NCI-H2227 treated with DMSO at 0.1 percent for 48 hours (cell line): ENCODE measurements around the gene A1BG.

Experiments
- DNase-seq: peaks from one replicate; lab custom pipeline; 2025; lab: John Stamatoyannopoulos, UW

The A1BG gene, protein sequence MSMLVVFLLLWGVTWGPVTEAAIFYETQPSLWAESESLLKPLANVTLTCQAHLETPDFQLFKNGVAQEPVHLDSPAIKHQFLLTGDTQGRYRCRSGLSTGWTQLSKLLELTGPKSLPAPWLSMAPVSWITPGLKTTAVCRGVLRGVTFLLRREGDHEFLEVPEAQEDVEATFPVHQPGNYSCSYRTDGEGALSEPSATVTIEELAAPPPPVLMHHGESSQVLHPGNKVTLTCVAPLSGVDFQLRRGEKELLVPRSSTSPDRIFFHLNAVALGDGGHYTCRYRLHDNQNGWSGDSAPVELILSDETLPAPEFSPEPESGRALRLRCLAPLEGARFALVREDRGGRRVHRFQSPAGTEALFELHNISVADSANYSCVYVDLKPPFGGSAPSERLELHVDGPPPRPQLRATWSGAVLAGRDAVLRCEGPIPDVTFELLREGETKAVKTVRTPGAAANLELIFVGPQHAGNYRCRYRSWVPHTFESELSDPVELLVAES

DNA sequence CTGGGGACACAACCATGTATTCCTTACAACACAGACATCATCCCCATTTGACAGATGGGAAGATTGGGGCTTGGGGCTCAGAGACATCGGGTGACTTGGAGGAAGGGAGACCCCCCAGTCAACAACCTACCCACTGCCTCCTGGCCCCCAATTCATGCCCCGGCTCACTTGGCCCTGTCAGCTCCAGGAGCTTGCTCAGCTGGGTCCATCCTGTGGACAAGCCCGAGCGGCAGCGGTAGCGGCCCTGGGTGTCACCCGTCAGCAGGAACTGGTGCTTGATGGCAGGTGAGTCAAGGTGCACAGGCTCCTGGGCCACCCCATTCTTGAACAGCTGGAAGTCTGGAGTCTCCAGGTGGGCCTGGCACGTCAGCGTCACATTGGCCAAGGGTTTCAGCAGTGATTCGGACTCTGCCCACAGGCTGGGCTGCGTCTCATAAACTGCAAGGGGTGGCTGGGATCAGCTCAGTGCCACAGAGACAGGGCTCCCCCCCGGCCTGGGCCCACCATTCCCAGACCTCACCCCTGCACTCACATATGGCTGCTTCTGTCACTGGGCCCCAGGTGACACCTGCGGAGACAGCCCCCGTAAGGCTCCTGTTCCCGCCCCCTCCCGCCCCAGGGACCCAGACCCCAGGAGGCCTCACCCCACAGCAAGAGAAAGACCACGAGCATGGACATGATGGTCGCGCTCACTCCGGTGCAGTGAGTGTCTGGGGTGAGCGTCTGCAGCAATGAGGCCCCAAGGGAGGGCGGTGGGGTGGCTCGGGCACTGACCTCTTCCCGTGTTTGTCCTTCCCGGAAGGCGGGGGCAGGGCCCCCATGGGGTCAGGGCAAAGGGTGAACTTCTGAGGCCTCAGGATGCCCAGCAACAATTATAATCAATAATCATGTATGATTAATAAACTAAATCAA is at the start of gene A1BG:
Gene A1BG (minus strand): TSS at position 733 of the 912 bp plus-strand sequence. CDS start 55 bp downstream, at position 678.
- no peak for DNase-seq

DNA sequence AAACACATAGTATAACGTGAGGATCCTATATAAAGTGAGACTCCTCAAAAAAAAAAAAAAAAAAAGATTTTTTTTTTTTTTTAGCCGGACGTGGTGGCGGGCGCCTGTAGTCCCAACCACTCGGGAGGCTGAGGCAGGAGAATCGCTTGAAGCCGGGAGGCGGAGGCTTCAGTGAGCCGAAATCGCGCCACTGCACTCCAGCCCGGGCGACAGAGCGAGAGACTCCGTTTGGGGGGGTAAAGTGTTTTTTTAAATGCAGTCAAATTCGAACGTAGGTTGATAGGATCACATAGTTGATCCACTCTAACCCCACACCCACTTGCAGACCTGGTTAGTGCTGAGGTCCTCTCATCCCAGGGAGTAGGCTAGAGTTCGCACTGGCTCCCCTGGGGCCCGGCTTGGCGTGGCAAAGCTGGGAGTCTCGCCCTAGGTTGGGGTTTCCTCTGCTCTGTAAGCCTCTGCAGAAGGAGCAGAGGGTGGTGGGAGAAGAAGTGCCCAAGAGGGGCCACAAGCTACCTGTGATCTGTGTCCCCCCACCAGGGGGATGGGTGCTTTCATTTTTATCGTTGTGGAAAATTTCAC is 48.6 kb upstream of the A1BG start:
- DNase-seq = no peak

DNA sequence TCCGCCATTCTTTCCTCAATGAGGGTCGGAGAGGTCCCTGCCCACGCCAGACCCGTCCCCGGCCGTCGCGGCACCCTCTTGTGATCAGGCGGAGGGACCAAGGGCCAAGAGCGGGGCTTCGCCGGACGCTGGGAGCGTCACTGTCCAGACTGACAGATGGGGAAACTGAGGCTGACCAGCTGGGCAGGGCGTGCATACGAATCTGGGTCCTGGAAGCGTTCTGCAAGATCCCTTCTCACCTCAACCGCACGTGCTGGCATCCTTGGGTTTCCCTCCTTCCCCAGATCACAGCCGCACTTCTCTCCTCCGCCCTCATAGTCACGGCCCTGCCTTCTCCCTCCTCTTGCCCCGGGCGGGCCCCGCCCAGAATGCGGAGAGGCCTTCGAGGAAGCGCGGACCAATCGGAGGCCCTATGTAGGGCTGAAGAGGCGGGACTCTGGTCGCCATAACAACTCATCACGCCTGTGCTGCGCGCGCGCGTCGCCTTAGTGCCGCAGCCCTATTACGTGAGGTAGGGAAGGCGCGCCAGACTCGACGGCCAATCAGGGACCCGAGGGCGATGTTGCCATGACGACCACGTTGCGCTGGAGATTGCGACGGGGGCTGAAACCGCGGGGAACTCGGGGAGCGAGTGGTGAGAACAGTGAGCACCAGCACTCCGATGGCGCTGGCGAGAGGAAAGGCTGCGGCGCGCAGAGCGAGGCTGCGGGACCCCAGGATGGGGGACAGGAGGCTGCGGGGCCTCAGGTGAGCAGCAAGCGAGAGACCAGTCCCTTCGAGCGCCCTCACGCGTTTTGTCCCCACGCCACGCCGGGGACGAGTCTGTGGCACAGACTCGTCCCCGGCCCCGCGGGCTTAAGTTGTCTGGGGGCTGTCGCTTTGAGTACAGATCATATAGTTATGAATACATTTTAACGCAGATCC is 47.9 kb upstream of the A1BG start:
- peak; percentile 100 for DNase-seq

DNA sequence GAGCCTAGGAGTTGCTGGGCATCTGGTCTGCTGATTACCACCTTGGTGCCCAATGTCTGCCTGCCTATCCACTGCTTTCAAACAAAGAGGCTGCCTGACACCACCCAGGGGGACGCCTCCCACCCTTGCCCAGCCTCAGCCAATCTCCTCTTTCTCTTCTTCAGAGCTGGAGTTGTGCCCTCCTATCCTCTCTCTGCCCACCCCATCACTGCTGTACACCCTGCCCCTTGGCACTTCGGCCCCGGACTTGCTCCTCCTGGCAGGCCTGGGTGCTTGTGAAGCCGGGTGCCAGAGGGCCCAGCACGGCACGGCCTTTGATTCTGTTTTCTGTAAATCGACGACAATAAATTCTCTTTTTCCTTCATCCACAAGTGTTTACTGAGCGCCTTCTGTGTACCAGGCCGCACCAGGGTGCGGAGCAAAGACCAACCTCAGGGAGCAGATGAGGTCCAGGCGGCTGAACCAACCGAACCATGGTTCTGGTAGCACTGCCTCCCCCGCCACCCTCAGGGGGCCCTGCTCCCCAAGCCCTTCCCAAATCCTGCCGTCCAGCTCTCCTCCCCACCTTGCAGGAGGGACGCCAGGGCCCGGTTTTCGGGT is 47.1 kb upstream of the A1BG start:
- DNase-seq = peak; percentile 88

DNA sequence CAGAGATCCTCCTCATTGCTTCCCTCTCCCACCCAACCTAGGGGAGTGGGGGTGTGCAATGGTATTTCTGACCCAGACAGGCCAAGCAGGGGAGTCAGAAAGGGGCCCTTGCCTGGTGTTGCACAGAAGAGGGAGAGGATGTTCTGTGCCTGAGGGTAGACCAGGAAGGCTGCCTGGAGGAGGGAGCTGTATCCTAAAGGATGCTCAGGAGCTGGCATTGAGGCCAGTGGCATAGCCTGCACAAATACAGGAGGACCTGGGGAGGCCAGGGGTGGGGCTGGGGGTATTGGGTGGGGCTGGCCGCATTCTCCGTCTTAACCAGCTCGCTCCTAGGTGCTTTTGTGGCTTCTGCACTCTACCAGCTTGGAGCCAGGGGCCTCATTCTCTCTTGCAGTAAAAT is 46.6 kb upstream of the A1BG start:
- no peak for DNase-seq

DNA sequence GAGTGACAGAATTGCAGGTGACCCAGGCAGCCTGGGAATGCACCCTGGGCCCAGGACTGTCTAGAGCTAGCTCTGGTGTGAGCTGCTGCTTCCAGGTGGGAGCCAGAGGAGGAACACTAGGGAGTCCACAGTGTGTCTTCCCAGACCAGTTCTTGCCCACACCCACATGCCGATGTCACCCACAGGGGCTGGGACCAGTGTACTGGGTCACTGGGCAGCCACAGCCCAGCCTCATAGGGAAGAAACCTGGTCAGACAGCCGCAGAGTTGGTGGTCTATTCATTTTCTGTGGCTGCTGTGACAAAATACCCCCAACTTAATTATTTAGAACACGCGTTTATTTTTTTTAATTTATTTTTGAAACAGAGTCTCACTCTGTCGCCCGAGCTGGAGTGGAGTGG is 45.3 kb upstream of the A1BG start:
- DNase-seq = no peak

DNA sequence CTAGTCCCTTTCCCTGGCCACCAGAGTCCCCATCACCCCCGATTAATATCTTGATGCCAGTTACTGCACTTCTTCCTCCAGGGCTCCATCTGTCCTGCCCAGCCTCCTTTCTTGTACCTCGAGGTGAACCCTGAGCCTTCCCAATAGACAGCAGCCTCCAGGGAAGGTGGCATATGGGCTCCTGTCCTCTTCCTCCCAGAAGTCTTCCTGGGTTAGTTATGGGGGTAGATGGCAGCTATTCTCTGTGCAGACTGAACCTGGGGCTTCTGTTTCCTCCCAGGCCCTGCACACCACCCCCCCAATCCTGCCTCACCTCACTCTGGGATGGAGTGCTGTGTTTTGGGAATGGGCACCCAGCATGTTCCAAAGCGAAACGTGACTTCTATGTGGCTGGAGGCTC is 44.8 kb upstream of the A1BG start:
- no peak for DNase-seq

DNA sequence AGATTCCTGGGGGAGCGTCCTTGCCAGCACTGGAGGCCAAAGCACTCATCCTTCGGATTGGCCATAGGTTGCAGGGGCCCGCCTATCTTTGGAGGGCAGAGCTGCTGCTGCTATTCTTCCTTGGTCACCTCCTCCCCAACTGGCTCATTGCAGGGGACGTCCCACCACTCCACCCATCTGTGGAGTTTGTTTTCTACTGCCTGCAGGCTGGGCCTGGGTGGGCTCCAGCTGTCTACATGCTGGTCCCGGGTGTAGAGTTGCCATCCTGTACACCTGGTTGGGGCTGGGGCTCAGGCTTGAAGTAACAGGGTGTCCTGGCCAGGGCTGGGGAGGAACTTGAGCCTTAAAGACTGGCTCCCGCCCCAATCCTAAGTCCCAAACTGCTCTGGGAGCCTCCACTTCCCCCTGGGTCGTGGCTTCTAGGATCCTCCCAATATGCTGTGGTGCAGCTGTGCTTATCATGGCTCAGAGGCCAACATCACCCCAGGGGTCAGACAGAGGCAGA is 44.3 kb upstream of the A1BG start:
- DNase-seq = no peak

DNA sequence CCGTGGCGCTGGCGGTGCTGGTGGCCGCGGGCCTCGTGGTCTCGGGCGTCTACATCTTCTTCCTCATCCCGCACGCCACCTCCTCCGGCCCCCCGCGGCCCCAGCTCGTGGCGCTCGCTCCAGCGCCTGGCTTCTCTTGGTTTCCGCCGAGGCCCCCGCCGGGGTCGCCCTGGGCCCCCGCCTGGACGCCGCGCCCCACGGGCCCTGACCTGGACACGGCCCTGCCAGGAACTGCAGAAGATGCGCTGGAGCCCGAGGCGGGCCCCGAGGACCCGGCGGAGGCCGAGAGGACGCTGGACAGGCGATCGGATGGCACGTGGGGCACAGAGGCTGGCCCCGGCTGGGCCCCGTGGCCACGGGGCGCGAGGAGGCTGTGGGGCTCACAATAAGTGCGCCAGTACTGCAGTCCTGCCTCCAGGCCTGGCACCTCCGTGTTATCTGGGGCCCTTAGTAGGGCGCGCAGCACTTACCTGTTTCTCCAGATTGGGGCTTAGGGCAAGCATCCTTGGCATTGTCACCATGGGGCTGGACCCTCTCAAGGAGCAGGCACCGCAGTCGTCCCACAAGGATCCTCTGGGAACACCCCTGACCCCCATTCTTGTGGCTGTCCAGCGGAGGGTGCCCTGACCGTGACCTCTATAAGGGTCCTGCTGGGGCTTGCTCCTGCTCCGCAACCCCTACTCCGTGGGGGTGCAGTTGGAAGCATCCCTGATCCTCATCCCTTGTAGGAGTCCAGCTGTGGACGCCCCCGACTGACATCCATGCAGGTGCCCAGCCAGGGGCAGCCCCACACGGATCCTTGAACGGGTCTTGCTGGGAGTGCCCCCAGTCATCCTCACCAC is 43.6 kb upstream of the A1BG start:
- DNase-seq = no peak

DNA sequence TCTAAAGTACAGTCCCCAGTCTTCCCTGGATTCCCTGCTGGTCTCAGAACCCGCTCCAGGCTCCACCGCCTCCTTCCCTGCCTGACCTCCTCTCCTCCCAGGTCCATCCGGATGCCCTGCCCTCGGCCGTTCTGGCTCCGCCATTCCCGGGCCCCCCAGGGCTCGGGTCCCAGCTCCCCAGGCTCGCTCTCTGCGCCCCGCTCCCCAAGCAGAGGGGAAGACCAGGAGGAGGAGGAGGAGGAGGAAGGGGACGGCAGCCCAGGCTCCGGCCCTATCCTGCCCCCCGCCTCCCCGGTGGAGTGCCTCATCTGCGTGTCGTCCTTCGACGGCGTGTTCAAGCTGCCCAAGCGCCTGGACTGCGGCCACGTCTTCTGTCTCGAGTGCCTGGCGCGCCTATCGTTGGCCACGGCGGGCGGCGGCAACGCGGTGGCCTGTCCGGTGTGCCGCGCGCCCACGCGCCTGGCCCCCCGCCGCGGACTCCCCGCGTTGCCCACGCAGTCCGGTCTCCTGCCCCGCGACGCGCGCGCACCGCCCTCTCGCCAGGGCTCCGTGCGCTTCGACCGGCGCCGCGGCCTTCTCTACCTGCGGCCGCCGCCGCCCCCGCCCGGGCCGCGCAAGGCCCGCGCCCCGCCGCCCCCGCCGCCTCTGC is 42.8 kb upstream of the A1BG start:
- DNase-seq = no peak

DNA sequence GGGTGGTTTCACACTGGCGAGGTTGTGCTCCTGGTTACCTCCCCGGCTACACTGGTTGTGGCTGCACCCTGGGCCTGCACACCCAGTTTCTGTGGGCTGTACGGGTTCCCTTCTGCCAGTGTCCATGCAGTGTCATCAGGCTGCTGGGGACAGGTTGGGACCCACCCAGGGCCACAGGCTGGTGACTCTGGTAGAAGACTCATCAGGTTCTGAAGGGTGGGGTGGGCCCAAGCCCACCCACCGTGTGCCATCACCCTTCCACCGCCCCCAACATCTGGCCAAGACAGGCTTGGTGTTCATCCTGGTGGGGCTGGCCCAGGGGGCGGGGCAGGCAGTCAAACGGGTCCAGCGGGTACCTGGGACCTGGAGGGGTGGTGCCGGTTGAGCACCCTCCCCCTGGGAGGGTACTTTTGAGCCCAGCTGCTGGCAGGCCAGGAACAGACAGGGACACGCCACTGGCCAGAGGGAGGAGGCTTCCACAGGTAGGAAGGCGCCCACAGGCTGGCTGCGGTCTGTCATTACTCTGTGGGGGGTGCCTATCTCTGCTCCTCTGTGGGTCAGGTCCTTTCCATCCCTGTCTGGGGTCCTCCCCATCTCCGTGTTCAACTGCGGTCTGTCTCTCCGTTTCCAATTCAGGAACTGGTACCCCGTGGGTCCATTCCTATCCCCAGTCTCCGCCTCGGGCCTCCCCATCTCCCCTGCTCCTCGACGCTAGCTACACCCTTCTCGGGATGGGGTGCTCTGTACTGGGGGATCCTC is 42.1 kb upstream of the A1BG start, which contains the start of gene RNF225:
Gene RNF225 (plus strand): TSS at position 437 of the 759 bp plus-strand sequence. CDS start 434 bp downstream, outside the sequence.
- DNase-seq = no peak

DNA sequence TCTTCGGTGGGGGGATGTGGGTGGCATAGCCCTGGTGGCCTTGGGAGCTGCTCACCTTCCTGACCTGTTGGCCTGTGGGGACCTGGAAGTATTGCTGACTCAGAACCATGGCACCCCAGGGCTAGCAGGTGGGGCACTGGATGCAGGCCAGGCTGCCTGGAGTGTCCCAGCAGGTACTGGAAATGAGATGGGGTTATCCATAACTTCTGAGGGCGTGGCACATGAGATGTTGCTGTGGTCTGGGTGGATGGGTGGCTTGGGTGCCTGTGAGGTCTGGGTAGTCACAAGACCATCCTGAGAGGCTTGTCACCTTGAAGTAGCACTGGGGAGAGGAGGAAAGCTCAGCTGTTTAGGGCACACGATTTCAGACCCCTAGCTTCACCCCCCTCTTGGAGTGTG is 41.5 kb upstream of the A1BG start:
- no peak for DNase-seq

DNA sequence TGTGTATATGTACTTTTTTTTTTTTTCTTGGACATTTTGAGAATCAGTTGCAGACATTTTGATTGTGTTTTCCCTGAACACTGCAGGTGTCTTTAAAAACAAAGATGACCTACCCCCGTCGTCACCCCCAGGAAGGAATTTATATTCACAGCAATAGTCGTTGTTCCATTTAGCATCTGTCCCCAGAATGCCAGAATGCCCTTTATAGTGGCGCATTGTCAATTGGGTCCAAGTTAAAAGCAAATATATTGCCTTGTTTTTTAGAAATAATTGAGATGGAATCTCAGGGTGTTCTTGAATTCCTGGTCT is 40.4 kb upstream of the A1BG start:
- no peak for DNase-seq

DNA sequence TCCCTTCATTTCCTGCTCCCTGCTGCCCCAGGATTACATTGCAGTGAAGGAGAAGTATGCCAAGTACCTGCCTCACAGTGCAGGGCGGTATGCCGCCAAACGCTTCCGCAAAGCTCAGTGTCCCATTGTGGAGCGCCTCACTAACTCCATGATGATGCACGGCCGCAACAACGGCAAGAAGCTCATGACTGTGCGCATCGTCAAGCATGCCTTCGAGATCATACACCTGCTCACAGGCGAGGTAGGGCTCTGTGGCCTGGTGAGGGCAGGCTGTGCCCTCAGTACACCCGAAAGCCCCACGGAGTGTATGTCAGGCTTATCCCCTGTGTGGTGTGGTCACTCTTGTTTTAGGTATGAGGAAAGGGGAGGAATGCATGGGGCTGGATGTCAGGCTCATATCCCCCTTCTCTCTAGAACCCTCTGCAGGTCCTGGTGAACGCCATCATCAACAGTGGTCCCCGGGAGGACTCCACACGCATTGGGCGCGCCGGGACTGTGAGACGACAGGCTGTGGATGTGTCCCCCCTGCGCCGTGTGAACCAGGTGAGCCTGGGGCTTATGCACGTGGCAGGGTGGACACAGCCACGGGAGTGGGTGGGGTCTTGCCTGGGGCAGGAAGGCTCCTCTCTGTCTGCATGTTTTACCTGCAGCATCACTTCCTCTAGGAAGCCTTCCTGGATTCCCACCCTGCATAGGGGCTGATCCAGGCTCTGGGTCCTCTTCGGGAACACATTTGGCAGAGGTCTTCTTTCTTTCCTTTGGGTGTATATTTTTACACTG is 39.8 kb upstream of the A1BG start:
- DNase-seq = no peak

DNA sequence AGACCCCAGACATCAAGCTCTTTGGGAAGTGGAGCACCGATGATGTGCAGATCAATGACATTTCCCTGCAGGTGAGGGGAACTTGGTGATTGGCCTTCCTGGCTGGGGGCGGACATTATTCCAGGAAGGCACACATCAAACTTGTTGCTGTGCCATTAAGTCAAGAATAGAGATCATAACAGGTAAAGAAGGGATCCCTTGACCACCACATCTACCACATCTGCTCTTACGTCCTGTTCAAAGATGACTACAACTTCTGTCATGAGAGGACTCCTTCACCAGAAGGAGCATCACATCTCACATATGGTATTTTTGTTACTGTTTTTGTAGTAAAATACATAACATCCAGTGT is 34.9 kb upstream of the A1BG start:
- no peak for DNase-seq

DNA sequence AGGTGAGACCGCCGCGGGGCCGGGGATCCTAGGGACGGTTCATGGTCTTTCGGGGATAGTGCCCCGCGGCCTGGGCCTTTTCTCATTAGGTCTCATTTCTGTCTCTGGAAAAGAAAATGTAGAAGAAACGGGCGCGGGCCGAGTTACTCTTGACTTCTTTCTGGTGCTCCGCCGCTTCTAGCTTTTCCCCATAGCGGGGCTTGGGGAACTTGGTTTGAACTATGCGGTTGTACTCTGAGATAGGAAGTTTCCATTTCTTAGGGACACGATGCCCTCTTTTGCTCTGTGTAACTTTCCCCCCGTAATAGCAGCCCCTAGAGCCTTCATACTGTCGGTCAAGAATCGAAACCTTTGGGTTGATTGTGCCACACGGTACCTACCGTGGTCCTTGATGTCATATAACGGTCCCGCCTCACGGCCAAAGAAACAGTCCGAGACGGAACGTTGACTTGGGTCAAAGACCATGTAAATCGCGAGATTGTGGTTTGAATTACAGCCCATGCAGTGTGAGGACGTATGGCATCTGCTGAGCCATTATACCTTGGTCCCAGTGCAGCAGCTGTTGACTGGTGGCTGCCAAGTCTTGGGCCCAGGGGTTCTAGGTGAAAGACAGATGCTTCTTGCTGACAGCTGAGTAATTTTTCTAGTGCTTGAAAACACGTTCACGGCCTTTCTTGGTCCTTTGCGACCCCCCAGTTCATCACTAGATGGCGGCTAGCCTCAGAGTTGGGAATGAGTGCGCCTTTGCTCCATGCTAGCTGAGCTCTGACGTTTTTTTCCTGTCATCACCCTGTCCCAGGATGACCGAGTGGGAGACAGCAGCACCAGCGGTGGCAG is 34.3 kb upstream of the A1BG start:
- DNase-seq = peak; percentile 52
